OCI-LY3 (cell line): ENCODE results near the gene NDUFS8.

Experiments used
- CTCF ChIP-seq: fragments of 200-600, 300-600 bp; sonication (generic); IDR thresholded peaks from 2 replicates; pipeline ENCODE4 v1.5.1; 2014; ENCODE audit warnings: antibody characterized with exemption, low read length, low read depth
- EZH2phosphoT487 ChIP-seq: fragments of 200-600 bp; shearing (Covaris generic); IDR thresholded peaks from 2 replicates; pipeline ENCODE4 v1.6.1; 2018; ENCODE audit warnings: antibody characterized with exemption, mixed run types, low read depth

- TF ChIP-seq CTCF, result no peak
- no peak for TF ChIP-seq EZH2phosphoT487
Observed at GRCh38 chr11:68044145-68044813, 13.8 kb downstream of the NDUFS8 start.
